GM23338 (cell line): Measurements from ENCODE around the gene MOXD1. TPM values are rescaled to one million over a fixed set of nuclear protein-coding genes. Genes with fewer than 3 reads are reported as not detected.

Experiments
- ATAC-seq: fragments of 200-7000 bp; cut with Tn5 transposase; 3 replicates; pipeline ENCODE4 v1.9.1; 2020
- DNase-seq: peaks from one replicate; pipeline ENCODE4 v3.0.0-alpha.2; 2015; ENCODE audit warnings: low spot score
- H2AFZ ChIP-seq: fragments of 200-600 bp; sonication (generic); 2 replicates; pipeline ENCODE4 v1.8.0; 2016; ENCODE audit warnings: antibody characterized with exemption, mild to moderate bottlenecking, moderate library complexity
- H3F3A ChIP-seq: fragments of 200-600 bp; sonication (generic); replicated peaks from 2 replicates; pipeline ENCODE4 v1.8.0; 2017; ENCODE audit warnings: antibody characterized with exemption, mixed run types, low read depth
- H3K27ac ChIP-seq: fragments of 200-600 bp; sonication (generic); 2 replicates; pipeline ENCODE4 v1.6.1; 2016; ENCODE audit warnings: low read depth
- H3K27me3 ChIP-seq: fragments of 200-600 bp; sonication (generic); 2 replicates; pipeline ENCODE4 v1.8.0; 2016; ENCODE audit warnings: mild to moderate bottlenecking, mixed run types, moderate library complexity; ENCODE audit not compliant: insufficient read depth
- H3K36me3 ChIP-seq: fragments of 200-600 bp; sonication (generic); 2 replicates; pipeline ENCODE4 v1.8.0; 2016; ENCODE audit warnings: mild to moderate bottlenecking; ENCODE audit not compliant: insufficient read depth
- H3K4me1 ChIP-seq: fragments of 200-600 bp; sonication (generic); 2 replicates; pipeline ENCODE4 v1.8.0; 2016; ENCODE audit warnings: mild to moderate bottlenecking, moderate library complexity; ENCODE audit not compliant: insufficient read depth
- H3K4me2 ChIP-seq: fragments of 200-600 bp; sonication (generic); 2 replicates; pipeline ENCODE4 v1.7.1; 2017; ENCODE audit warnings: mixed run types
- H3K4me3 ChIP-seq: fragments of 200-600 bp; sonication (generic); 2 replicates; pipeline ENCODE4 v1.6.1; 2016; ENCODE audit warnings: mixed run types
- H3K79me2 ChIP-seq: fragments of 200-600 bp; sonication (generic); replicated peaks from 2 replicates; pipeline ENCODE4 v1.8.0; 2017; ENCODE audit warnings: mild to moderate bottlenecking; ENCODE audit not compliant: insufficient read depth
- H3K9me2 ChIP-seq: fragments of 200-600 bp; sonication (generic); 2 replicates; pipeline ENCODE4 v1.8.0; 2017; ENCODE audit not compliant: insufficient read depth
- H4K20me1 ChIP-seq: fragments of 200-600 bp; sonication (generic); replicated peaks from 2 replicates; pipeline ENCODE4 v1.8.0; 2017; ENCODE audit warnings: mild to moderate bottlenecking; ENCODE audit not compliant: insufficient read depth
- H3K27ac Mint-ChIP-seq: 2 replicates; pipeline ENCODE4 v1.8.0; 2020; ENCODE audit warnings: inconsistent platforms, mild to moderate bottlenecking, moderate library complexity, mixed read lengths
- H3K27me3 Mint-ChIP-seq: 3 replicates; pipeline ENCODE4 v1.8.0; 2022; ENCODE audit warnings: low read depth, mild to moderate bottlenecking, moderate library complexity, mixed read lengths, inconsistent platforms; ENCODE audit not compliant: insufficient read depth, poor library complexity
- H3K36me3 Mint-ChIP-seq: 3 replicates; pipeline ENCODE4 v1.8.0; 2021; ENCODE audit warnings: low read depth, mild to moderate bottlenecking, inconsistent platforms, moderate library complexity, mixed read lengths
- H3K4me1 Mint-ChIP-seq: 3 replicates; pipeline ENCODE4 v1.8.0; 2020; ENCODE audit warnings: mild to moderate bottlenecking, inconsistent platforms, mixed read lengths
- H3K4me3 Mint-ChIP-seq: 3 replicates; pipeline ENCODE4 v1.8.0; 2021; ENCODE audit warnings: moderate library complexity, mild to moderate bottlenecking, inconsistent platforms, mixed read lengths
- H3K9me3 Mint-ChIP-seq: 3 replicates; pipeline ENCODE4 v1.8.0; 2020; ENCODE audit warnings: moderate library complexity, mild to moderate bottlenecking, inconsistent platforms, mixed read lengths
- CREB1 ChIP-seq: fragments of 250-450 bp; sonication (Bioruptor Pico); IDR thresholded peaks from 2 replicates; pipeline ENCODE4 v1.5.0; 2020; ENCODE audit warnings: low read depth, mild to moderate bottlenecking, moderate library complexity
- CTCF ChIP-seq, 2 experiments: fragments of 200-600 bp in 1 of 2; sonication (generic) in 1 of 2; conservative IDR thresholded peaks; 2 replicates each; pipeline versions ENCODE4 v1.5.1 to v1.6.1; 2016 to 2017; ENCODE audit warnings: antibody characterized with exemption in 2 of 2, low read depth in 2 of 2, mild to moderate bottlenecking in 2 of 2, moderate library complexity in 1 of 2
- ETS1 ChIP-seq: IDR thresholded peaks from 2 replicates; pipeline ENCODE4 v1.6.1; 2016; ENCODE audit warnings: antibody characterized with exemption
- EZH2 ChIP-seq: fragments of 200-600 bp; sonication (generic); IDR thresholded peaks from one replicate; pipeline ENCODE4 v1.8.0; 2017; ENCODE audit warnings: antibody characterized with exemption, mild to moderate bottlenecking, low read depth; ENCODE audit not compliant: unreplicated experiment
- STAT1 ChIP-seq: IDR thresholded peaks from one replicate; pipeline ENCODE4 v1.6.1; 2016; ENCODE audit warnings: antibody characterized with exemption; ENCODE audit not compliant: unreplicated experiment
- ZNF114 ChIP-seq: fragments of 250-450 bp; sonication (Bioruptor Pico); IDR thresholded peaks from 2 replicates; pipeline ENCODE4 v1.5.0; 2020; ENCODE audit warnings: mild to moderate bottlenecking, moderate library complexity
- ZNF331 ChIP-seq: fragments of 250-450 bp; sonication (Bioruptor Pico); IDR thresholded peaks from 2 replicates; pipeline ENCODE4 v1.5.0; 2020; ENCODE audit warnings: low read depth, mild to moderate bottlenecking, moderate library complexity
- ZNF462 ChIP-seq: fragments of 250-450 bp; sonication (Bioruptor Pico); IDR thresholded peaks from 2 replicates; pipeline ENCODE4 v1.5.0; 2020; ENCODE audit warnings: mild to moderate bottlenecking, moderate library complexity
- polyA plus RNA-seq: library from polyadenylated mRNA; unstranded; fragments of >200 nt; fragmentation: Nextera tagmentation; extraction: Ambion mirVana; gene quantifications from 2 replicates; pipeline ENCODE4 v1.2.1, GENCODE V29; 2016
- total RNA-seq: library from RNA; depleted of rRNA; stranded (reverse); fragments of >200 nt; shearing (Covaris generic); gene quantifications from 2 replicates; pipeline ENCODE4 v1.2.3, GENCODE V29; 2014

The MOXD1 gene
- total and polyA plus RNA-seq, 2 experiments from 2014 or later: 1.7 to 4.3 TPM

- no peaks in the 10 kb centered on the region for H3K27me3 Mint-ChIP-seq
- Histone ChIP-seq H3K36me3 (no peaks in the 10 kb centered on the region), H3K27me3 (no peaks in the 10 kb centered on the region), H3K4me2 (no peak overlapping the region), H3F3A (no peaks in the 10 kb centered on the region), H3K27ac (no peak overlapping the region), H3K4me3 (no peak overlapping the region), H3K79me2 (no peaks in the 10 kb centered on the region), H2AFZ (no peak overlapping the region), H3K9me2 (no peaks in the 10 kb centered on the region), H3K4me1 (no peaks in the 10 kb centered on the region), H4K20me1 (no peaks in the 10 kb centered on the region)
- DNase-seq (no peak), ATAC-seq (no peak)
- no peaks in the 10 kb centered on the region for H3K9me3 Mint-ChIP-seq
- H3K36me3 Mint-ChIP-seq: no peaks in the 10 kb centered on the region
- no peak for TF ChIP-seq ETS1
- no peaks in the 10 kb centered on the region for H3K4me1 Mint-ChIP-seq
- no peak overlapping the region for H3K4me3 Mint-ChIP-seq
- no peak overlapping the region for H3K27ac Mint-ChIP-seq
Measured at GRCh38 chr6:132282696-132283095, 118.6 kb downstream of the MOXD1 start.

GRCh38 chr6:132280436-132280835 lies 120.8 kb downstream of the MOXD1 start:
- Histone ChIP-seq H3K79me2 (no peaks in the 10 kb centered on the region), H2AFZ (no peak overlapping the region), H3K27ac (no peak overlapping the region), H3F3A (no peaks in the 10 kb centered on the region), H3K4me1 (no peaks in the 10 kb centered on the region), H4K20me1 (no peaks in the 10 kb centered on the region), H3K27me3 (no peaks in the 10 kb centered on the region), H3K9me2 (no peaks in the 10 kb centered on the region), H3K4me3 (no peak overlapping the region), H3K36me3 (no peaks in the 10 kb centered on the region), H3K4me2 (no peak overlapping the region)
- Mint-ChIP-seq H3K4me1 (peaks cover 2% of the 10 kb centered on the region), H3K27ac (no peak overlapping the region), H3K36me3 (no peaks in the 10 kb centered on the region), H3K4me3 (no peak overlapping the region), H3K9me3 (no peaks in the 10 kb centered on the region), H3K27me3 (peaks cover 3% of the 10 kb centered on the region)
- TF ChIP-seq CTCF (conservative IDR thresholded peaks at IDR 0.05; ENCODE audit: low read depth in 2 of 2) (no peak), ZNF114 (CRISPR knock-in tag) (no peak), ZNF331 (CRISPR knock-in tag) (no peak), STAT1 (no peak), EZH2 (no peak), ETS1 (no peak), ZNF462 (CRISPR knock-in tag) (no peak), CREB1 (CRISPR knock-in tag) (no peak)
- no peak for ATAC-seq
- no peak for DNase-seq
